ENCODE measurements around the gene RBMY1D. TPM values are rescaled to one million over a fixed set of nuclear protein-coding genes. Genes with fewer than 3 reads are reported as not detected.

Gene RBMY1D
- polyA plus RNA-seq, 1 of the 3 experiments (the other 2 are of a cell fraction), result not detected

DNA sequence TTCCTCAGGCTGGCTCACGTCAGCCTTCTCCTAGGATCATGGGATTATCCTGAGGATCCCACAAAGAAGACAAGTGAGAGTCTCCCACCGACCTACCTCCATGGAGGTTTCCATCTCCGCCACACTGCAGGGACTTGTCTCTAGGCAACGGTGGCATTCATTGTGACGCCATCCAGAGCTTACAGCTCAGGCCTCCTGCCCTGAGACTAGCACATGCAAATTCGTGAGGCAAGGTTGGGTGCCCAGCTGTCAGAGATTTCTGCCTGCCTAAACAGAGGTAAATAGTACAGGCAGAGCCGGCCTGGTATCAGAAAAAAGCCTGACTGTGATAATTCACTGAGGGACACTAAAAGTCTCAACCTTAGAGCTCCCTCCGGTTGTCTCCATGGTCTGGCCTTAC, 58.0 kb downstream of the RBMY1D start:
- H3K4me1 ChIP-seq (ENCODE audit: control insufficient read depth in 1 of 2, insufficient read depth in 2 of 2, low read depth in 1 of 2, low read length in 1 of 2), result no peaks in the 10 kb centered on the region

DNA sequence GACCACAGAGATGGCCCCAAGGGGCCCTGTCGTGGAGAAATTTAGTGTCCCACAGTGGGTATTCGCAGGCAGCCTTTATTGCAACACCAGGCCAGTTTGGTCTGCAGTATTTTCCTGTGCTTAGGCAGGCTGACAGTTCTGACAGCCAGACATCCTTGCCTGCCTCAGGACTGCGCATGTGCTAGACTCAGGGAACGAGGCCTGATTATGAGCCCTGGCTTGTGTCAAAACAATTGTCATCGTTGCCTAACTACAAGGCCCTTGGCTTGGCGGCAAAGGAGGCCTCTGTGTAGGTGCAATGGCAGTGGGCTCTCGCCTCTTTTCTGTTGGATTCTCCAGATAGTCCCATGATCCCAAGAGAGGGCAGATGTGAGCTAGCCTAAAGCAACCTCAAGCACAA, 59.3 kb downstream of the RBMY1D start:
- H3K27ac ChIP-seq (ENCODE audit: low read depth in 2 of 2, low read length in 1 of 2), result no peak overlapping the region
- no peaks in the 10 kb centered on the region for H3K4me1 ChIP-seq (ENCODE audit: control insufficient read depth in 1 of 2, insufficient read depth in 2 of 2, low read depth in 1 of 2, low read length in 1 of 2)
- no peak overlapping the region for H3K4me3 ChIP-seq (ENCODE audit: low read depth in 2 of 2, low read length in 1 of 2)
- H3K27me3 ChIP-seq (ENCODE audit: insufficient read depth), result no peaks in the 10 kb centered on the region
- no peaks in the 10 kb centered on the region for H3K79me2 ChIP-seq (ENCODE audit: insufficient read depth)
- ChIA-PET CTCF (no interaction called here), POLR2A (no interaction called here)
- no peak overlapping the region for H3K4me2 ChIP-seq
- H3K9ac ChIP-seq, result no peak overlapping the region
- H3F3A ChIP-seq (replicated peaks; ENCODE audit: insufficient read depth), result no peaks in the 10 kb centered on the region
- no peak for DNase-seq
- no peaks in the 10 kb centered on the region for H3K9me2 ChIP-seq
- no CpG with 5 or more reads among the region's 7 CpGs for WGBS (ENCODE audit: low lambda C conversion rate)
- H3K36me3 ChIP-seq (replicated peaks in 1 of 2; ENCODE audit: control insufficient read depth in 1 of 2, insufficient read depth in 2 of 2, low read length in 1 of 2), result no peaks in the 10 kb centered on the region
- H2AFZ ChIP-seq (ENCODE audit: low read depth), result no peak overlapping the region
- no peaks in the 10 kb centered on the region for H3K9me3 ChIP-seq
- no peaks in the 10 kb centered on the region for H4K20me1 ChIP-seq (ENCODE audit: insufficient read depth)
- TF ChIP-seq RAD21 (IDR thresholded peaks at IDR 0.05; ENCODE audit: low read length) (no peak), MAX (IDR thresholded peaks at IDR 0.05; ENCODE audit: low read depth) (no peak), ELF1 (IDR thresholded peaks at IDR 0.05) (no peak), MEF2A (IDR thresholded peaks at IDR 0.05; ENCODE audit: borderline replicate concordance, low read depth) (no peak), RCOR1 (IDR thresholded peaks at IDR 0.05; ENCODE audit: low read length) (no peak), RFX5 (IDR thresholded peaks at IDR 0.05; ENCODE audit: low read length) (no peak), JUND (IDR thresholded peaks at IDR 0.05) (no peak), TCF12 (IDR thresholded peaks at IDR 0.05) (no peak), FOXJ3 (CRISPR knock-in tag; IDR thresholded peaks at IDR 0.05) (no peak), MXI1 (IDR thresholded peaks at IDR 0.05; ENCODE audit: low read depth, low read length) (no peak), NFIC (IDR thresholded peaks at IDR 0.05; ENCODE audit: borderline replicate concordance) (no peak)
- TF ChIP-seq, protein P1, sequence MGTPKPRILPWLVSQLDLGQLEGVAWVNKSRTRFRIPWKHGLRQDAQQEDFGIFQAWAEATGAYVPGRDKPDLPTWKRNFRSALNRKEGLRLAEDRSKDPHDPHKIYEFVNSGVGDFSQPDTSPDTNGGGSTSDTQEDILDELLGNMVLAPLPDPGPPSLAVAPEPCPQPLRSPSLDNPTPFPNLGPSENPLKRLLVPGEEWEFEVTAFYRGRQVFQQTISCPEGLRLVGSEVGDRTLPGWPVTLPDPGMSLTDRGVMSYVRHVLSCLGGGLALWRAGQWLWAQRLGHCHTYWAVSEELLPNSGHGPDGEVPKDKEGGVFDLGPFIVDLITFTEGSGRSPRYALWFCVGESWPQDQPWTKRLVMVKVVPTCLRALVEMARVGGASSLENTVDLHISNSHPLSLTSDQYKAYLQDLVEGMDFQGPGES (IDR thresholded peaks at IDR 0.05; ENCODE audit: low read depth, low read length), result no peak

More for the DNA sequence above, 58.0 kb downstream of the RBMY1D start:
- no peak for DNase-seq
- no peaks in the 10 kb centered on the region for H3K36me3 ChIP-seq (replicated peaks in 1 of 2; ENCODE audit: control insufficient read depth in 1 of 2, insufficient read depth in 2 of 2, low read length in 1 of 2)
- H3K27ac ChIP-seq (ENCODE audit: low read depth in 2 of 2, low read length in 1 of 2), result no peak overlapping the region
- no peak overlapping the region for H3K9ac ChIP-seq
- no peaks in the 10 kb centered on the region for H4K20me1 ChIP-seq (ENCODE audit: insufficient read depth)
- ChIA-PET CTCF (no interaction called here), POLR2A (no interaction called here)
- H3K27me3 ChIP-seq (ENCODE audit: insufficient read depth), result no peaks in the 10 kb centered on the region
- TF ChIP-seq MAX (IDR thresholded peaks at IDR 0.05; ENCODE audit: low read depth) (no peak), NFIC (IDR thresholded peaks at IDR 0.05; ENCODE audit: borderline replicate concordance) (no peak), NRF1 (IDR thresholded peaks at IDR 0.05; ENCODE audit: low read depth, low read length) (no peak), YY1 (IDR thresholded peaks at IDR 0.05; ENCODE audit: low read depth) (no peak), GABPA (IDR thresholded peaks at IDR 0.05; ENCODE audit: low read depth) (no peak), TCF12 (IDR thresholded peaks at IDR 0.05) (no peak), REST (IDR thresholded peaks at IDR 0.05; ENCODE audit: low read depth, low read length) (no peak), MXI1 (IDR thresholded peaks at IDR 0.05; ENCODE audit: low read depth, low read length) (no peak), TAF1 (IDR thresholded peaks at IDR 0.05; ENCODE audit: borderline replicate concordance, low read depth, low read length) (no peak)
- TF ChIP-seq, protein P2, sequence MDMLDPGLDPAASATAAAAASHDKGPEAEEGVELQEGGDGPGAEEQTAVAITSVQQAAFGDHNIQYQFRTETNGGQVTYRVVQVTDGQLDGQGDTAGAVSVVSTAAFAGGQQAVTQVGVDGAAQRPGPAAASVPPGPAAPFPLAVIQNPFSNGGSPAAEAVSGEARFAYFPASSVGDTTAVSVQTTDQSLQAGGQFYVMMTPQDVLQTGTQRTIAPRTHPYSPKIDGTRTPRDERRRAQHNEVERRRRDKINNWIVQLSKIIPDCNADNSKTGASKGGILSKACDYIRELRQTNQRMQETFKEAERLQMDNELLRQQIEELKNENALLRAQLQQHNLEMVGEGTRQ (IDR thresholded peaks at IDR 0.05; ENCODE audit: borderline replicate concordance, low read depth, low read length), result no peak
- H3K9me3 ChIP-seq, result no peaks in the 10 kb centered on the region
- H3K4me3 ChIP-seq (ENCODE audit: low read depth in 2 of 2, low read length in 1 of 2), result no peak overlapping the region
- H2AFZ ChIP-seq (ENCODE audit: low read depth), result no peak overlapping the region
- no peaks in the 10 kb centered on the region for H3K9me2 ChIP-seq
- H3K4me2 ChIP-seq, result no peak overlapping the region
- H3F3A ChIP-seq (replicated peaks; ENCODE audit: insufficient read depth), result no peaks in the 10 kb centered on the region
- no CpG with 5 or more reads among the region's 8 CpGs for WGBS (ENCODE audit: low lambda C conversion rate)
- H3K79me2 ChIP-seq (ENCODE audit: insufficient read depth), result no peaks in the 10 kb centered on the region

Measured in SK-N-SH (cell line).